IPS-18a (cell line): ENCODE data around the gene EPHA6.

Experiments used
- H3K27ac ChIP-seq: one replicate; pipeline ENCODE4 v1.5.1; 2013; ENCODE audit warnings: low read length
- H3K27me3 ChIP-seq: one replicate; pipeline ENCODE4 v1.6.1; 2013; ENCODE audit warnings: mild to moderate bottlenecking, low read length; ENCODE audit not compliant: control insufficient read depth, insufficient read depth
- H3K36me3 ChIP-seq: one replicate; pipeline ENCODE4 v1.6.1; 2013; ENCODE audit warnings: low read depth, low read length; ENCODE audit not compliant: control insufficient read depth
- H3K4me1 ChIP-seq: one replicate; pipeline ENCODE4 v1.6.1; 2013; ENCODE audit warnings: low read depth, low read length; ENCODE audit not compliant: control insufficient read depth
- H3K4me3 ChIP-seq: one replicate; pipeline ENCODE4 v1.5.1; 2013; ENCODE audit warnings: low read length
- H3K9ac ChIP-seq: one replicate; pipeline ENCODE4 v1.6.1; 2013; ENCODE audit warnings: mild to moderate bottlenecking, low read length, moderate library complexity
- H3K9me3 ChIP-seq: one replicate; pipeline ENCODE4 v1.6.1; 2013; ENCODE audit warnings: low read depth, low read length; ENCODE audit not compliant: control insufficient read depth

The EPHA6 gene

GRCh38 chr3:97687734-97688133, 873.3 kb downstream of the EPHA6 start:
- Histone ChIP-seq H3K9me3 (no peaks in the 10 kb centered on the region), H3K9ac (no peak overlapping the region), H3K36me3 (no peaks in the 10 kb centered on the region), H3K4me1 (peaks cover 10% of the 10 kb centered on the region), H3K27me3 (no peaks in the 10 kb centered on the region), H3K4me3 (no peak overlapping the region), H3K27ac (no peak overlapping the region)

GRCh38 chr3:97689111-97689510, 874.7 kb downstream of the EPHA6 start:
- Histone ChIP-seq H3K27me3 (no peaks in the 10 kb centered on the region), H3K9me3 (no peaks in the 10 kb centered on the region), H3K36me3 (no peaks in the 10 kb centered on the region), H3K4me1 (peaks cover 10% of the 10 kb centered on the region), H3K27ac (no peak overlapping the region), H3K4me3 (no peak overlapping the region), H3K9ac (no peak overlapping the region)

- Histone ChIP-seq H3K27ac (no peak overlapping the region), H3K9me3 (no peaks in the 10 kb centered on the region), H3K4me3 (no peak overlapping the region), H3K36me3 (no peaks in the 10 kb centered on the region), H3K9ac (no peak overlapping the region), H3K4me1 (peaks cover 10% of the 10 kb centered on the region), H3K27me3 (no peaks in the 10 kb centered on the region)
Measured at GRCh38 chr3:97689962-97690361, 875.6 kb downstream of the EPHA6 start.

GRCh38 chr3:97691354-97691753, 877.0 kb downstream of the EPHA6 start:
- Histone ChIP-seq H3K9me3 (no peaks in the 10 kb centered on the region), H3K4me3 (no peak overlapping the region), H3K4me1 (peaks cover 10% of the 10 kb centered on the region), H3K9ac (no peak overlapping the region), H3K27ac (no peak overlapping the region), H3K36me3 (no peaks in the 10 kb centered on the region), H3K27me3 (no peaks in the 10 kb centered on the region)

- H3K27me3 ChIP-seq = no peaks in the 10 kb centered on the region
- no peak overlapping the region for H3K4me3 ChIP-seq
- no peaks in the 10 kb centered on the region for H3K9me3 ChIP-seq
- H3K4me1 ChIP-seq = peaks cover 9% of the 10 kb centered on the region
- no peak overlapping the region for H3K27ac ChIP-seq
- no peaks in the 10 kb centered on the region for H3K36me3 ChIP-seq
- no peak overlapping the region for H3K9ac ChIP-seq
Measured at GRCh38 chr3:97692389-97692788, 878.0 kb downstream of the EPHA6 start.

GRCh38 chr3:97692831-97693230, 878.4 kb downstream of the EPHA6 start:
- Histone ChIP-seq H3K27me3 (no peaks in the 10 kb centered on the region), H3K4me3 (no peak overlapping the region), H3K27ac (no peak overlapping the region), H3K9me3 (no peaks in the 10 kb centered on the region), H3K4me1 (peaks cover 5% of the 10 kb centered on the region), H3K36me3 (no peaks in the 10 kb centered on the region), H3K9ac (no peak overlapping the region)

- H3K9me3 ChIP-seq = no peaks in the 10 kb centered on the region
- H3K36me3 ChIP-seq = no peaks in the 10 kb centered on the region
- H3K4me1 ChIP-seq = no peaks in the 10 kb centered on the region
- no peak overlapping the region for H3K9ac ChIP-seq
- no peaks in the 10 kb centered on the region for H3K27me3 ChIP-seq
- H3K27ac ChIP-seq = no peak overlapping the region
- no peak overlapping the region for H3K4me3 ChIP-seq
Measured at GRCh38 chr3:97694876-97695275, 880.5 kb downstream of the EPHA6 start.

GRCh38 chr3:97698691-97699090, 884.3 kb downstream of the EPHA6 start:
- no peak overlapping the region for H3K4me3 ChIP-seq
- H3K27me3 ChIP-seq = no peaks in the 10 kb centered on the region
- no peaks in the 10 kb centered on the region for H3K36me3 ChIP-seq
- H3K9me3 ChIP-seq = no peaks in the 10 kb centered on the region
- no peak overlapping the region for H3K27ac ChIP-seq
- no peak overlapping the region for H3K9ac ChIP-seq
- H3K4me1 ChIP-seq = no peaks in the 10 kb centered on the region

GRCh38 chr3:97699889-97700288, 885.5 kb downstream of the EPHA6 start:
- no peak overlapping the region for H3K27ac ChIP-seq
- no peaks in the 10 kb centered on the region for H3K4me1 ChIP-seq
- H3K4me3 ChIP-seq = no peak overlapping the region
- H3K9me3 ChIP-seq = no peaks in the 10 kb centered on the region
- no peak overlapping the region for H3K9ac ChIP-seq
- no peaks in the 10 kb centered on the region for H3K27me3 ChIP-seq
- H3K36me3 ChIP-seq = no peaks in the 10 kb centered on the region

GRCh38 chr3:97705764-97706163, 891.4 kb downstream of the EPHA6 start:
- Histone ChIP-seq H3K4me3 (no peak overlapping the region), H3K9ac (no peak overlapping the region), H3K27me3 (no peaks in the 10 kb centered on the region), H3K36me3 (no peaks in the 10 kb centered on the region), H3K27ac (no peak overlapping the region), H3K9me3 (no peaks in the 10 kb centered on the region), H3K4me1 (no peaks in the 10 kb centered on the region)

GRCh38 chr3:97706226-97706625, 891.8 kb downstream of the EPHA6 start:
- Histone ChIP-seq H3K9me3 (no peaks in the 10 kb centered on the region), H3K4me3 (no peak overlapping the region), H3K27me3 (no peaks in the 10 kb centered on the region), H3K36me3 (no peaks in the 10 kb centered on the region), H3K9ac (no peak overlapping the region), H3K4me1 (no peaks in the 10 kb centered on the region), H3K27ac (no peak overlapping the region)

GRCh38 chr3:97711654-97712053, 897.3 kb downstream of the EPHA6 start:
- H3K4me1 ChIP-seq = no peaks in the 10 kb centered on the region

More at GRCh38 chr3:97711654-97712053, 897.3 kb downstream of the EPHA6 start:
- Histone ChIP-seq H3K36me3 (no peaks in the 10 kb centered on the region), H3K4me3 (no peak overlapping the region), H3K9me3 (no peaks in the 10 kb centered on the region), H3K27me3 (no peaks in the 10 kb centered on the region), H3K9ac (no peak overlapping the region), H3K27ac (no peak overlapping the region)
